ENCODE data around the gene RNF207.

- TF ChIP-seq CTCF (IDR thresholded peaks at IDR 0.05; ENCODE audit: low read depth, low read length, missing input control) (no peak), RAD21 (IDR thresholded peaks at IDR 0.05) (no peak), JUND (IDR thresholded peaks at IDR 0.05) (no peak), TAF1 (conservative IDR thresholded peaks at IDR 0.05) (no peak), GABPA (IDR thresholded peaks at IDR 0.05 in 1 of 2, conservative IDR thresholded peaks at IDR 0.05 in 1 of 2) (no peak), SP1 (IDR thresholded peaks at IDR 0.05) (no peak), YY1 (IDR thresholded peaks at IDR 0.05) (no peak)
- TF ChIP-seq, protein P1, sequence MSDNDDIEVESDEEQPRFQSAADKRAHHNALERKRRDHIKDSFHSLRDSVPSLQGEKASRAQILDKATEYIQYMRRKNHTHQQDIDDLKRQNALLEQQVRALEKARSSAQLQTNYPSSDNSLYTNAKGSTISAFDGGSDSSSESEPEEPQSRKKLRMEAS (IDR thresholded peaks at IDR 0.05) = no peak
- TF ChIP-seq, protein P2, sequence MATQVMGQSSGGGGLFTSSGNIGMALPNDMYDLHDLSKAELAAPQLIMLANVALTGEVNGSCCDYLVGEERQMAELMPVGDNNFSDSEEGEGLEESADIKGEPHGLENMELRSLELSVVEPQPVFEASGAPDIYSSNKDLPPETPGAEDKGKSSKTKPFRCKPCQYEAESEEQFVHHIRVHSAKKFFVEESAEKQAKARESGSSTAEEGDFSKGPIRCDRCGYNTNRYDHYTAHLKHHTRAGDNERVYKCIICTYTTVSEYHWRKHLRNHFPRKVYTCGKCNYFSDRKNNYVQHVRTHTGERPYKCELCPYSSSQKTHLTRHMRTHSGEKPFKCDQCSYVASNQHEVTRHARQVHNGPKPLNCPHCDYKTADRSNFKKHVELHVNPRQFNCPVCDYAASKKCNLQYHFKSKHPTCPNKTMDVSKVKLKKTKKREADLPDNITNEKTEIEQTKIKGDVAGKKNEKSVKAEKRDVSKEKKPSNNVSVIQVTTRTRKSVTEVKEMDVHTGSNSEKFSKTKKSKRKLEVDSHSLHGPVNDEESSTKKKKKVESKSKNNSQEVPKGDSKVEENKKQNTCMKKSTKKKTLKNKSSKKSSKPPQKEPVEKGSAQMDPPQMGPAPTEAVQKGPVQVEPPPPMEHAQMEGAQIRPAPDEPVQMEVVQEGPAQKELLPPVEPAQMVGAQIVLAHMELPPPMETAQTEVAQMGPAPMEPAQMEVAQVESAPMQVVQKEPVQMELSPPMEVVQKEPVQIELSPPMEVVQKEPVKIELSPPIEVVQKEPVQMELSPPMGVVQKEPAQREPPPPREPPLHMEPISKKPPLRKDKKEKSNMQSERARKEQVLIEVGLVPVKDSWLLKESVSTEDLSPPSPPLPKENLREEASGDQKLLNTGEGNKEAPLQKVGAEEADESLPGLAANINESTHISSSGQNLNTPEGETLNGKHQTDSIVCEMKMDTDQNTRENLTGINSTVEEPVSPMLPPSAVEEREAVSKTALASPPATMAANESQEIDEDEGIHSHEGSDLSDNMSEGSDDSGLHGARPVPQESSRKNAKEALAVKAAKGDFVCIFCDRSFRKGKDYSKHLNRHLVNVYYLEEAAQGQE (IDR thresholded peaks at IDR 0.05) = no peak
- TF ChIP-seq, protein P3, sequence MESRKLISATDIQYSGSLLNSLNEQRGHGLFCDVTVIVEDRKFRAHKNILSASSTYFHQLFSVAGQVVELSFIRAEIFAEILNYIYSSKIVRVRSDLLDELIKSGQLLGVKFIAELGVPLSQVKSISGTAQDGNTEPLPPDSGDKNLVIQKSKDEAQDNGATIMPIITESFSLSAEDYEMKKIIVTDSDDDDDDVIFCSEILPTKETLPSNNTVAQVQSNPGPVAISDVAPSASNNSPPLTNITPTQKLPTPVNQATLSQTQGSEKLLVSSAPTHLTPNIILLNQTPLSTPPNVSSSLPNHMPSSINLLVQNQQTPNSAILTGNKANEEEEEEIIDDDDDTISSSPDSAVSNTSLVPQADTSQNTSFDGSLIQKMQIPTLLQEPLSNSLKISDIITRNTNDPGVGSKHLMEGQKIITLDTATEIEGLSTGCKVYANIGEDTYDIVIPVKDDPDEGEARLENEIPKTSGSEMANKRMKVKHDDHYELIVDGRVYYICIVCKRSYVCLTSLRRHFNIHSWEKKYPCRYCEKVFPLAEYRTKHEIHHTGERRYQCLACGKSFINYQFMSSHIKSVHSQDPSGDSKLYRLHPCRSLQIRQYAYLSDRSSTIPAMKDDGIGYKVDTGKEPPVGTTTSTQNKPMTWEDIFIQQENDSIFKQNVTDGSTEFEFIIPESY (IDR thresholded peaks at IDR 0.05) = no peak
These were observed 47.5 kb downstream of the RNF207 start for GRCh38 chr1:6253380-6253779.
